ELF-1 (cell line): ENCODE measurements around the gene ALG3.
"Not testable (repeated sequence)": the region's sequence is repeated elsewhere in the genome, so short reads cannot be mapped to it uniquely, and the experiment has no call there.

Source experiments
- DNase-seq: peaks from one replicate; pipeline ENCODE4 v3.0.0-alpha.2; 2016; ENCODE audit warnings: low read depth, low spot score

ALG3 gene

GRCh38 chr3:184248454-184249411 lies at the start of gene ALG3:
TSS of gene ALG3 (minus strand) at chr3:184248962. CDS start at chr3:184248940, 22 bp downstream.
- peak; percentile 91 for DNase-seq

DNA sequence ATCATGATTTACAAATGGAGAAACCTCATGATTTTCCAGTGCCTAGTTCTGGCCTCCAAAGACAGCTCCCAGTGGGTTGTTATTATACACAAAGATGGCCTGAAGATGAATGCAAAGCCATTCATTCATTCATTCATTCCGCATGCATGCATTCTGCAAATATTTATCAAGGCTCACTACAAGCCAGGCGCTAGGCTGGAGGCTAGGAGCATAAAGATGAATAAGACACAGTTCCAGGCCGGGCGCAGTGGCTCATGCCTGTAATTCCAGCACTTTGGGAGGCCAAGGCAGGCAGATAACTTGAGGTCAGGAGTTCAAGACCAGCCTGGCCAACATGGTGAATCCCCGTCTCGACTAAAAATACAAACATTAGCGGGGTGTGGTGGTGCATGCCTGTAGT lies 47.9 kb upstream of the ALG3 start:
- DNase-seq: no peak

DNA sequence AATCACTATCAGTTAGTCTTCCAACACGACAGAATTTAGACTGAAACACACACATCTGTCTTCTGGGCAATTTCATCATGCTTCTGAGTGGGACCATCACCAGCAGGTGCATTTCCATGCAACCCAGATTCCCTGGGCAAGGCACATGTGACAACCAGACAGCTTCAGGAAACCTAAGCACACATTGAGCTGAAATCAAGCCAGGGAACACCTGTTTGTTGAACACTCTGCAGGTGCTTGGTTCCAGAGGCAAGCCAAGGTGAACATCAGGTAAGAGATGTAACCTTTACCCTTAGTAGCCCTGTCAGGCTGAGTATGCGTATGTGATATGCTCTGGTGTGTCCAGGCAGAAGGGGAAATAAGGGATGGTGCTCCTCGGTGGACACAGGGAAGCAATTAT lies 47.0 kb upstream of the ALG3 start:
- DNase-seq: no peak

GRCh38 chr3:184291738-184292445 lies 43.1 kb upstream of the ALG3 start:
- no peak for DNase-seq

DNA sequence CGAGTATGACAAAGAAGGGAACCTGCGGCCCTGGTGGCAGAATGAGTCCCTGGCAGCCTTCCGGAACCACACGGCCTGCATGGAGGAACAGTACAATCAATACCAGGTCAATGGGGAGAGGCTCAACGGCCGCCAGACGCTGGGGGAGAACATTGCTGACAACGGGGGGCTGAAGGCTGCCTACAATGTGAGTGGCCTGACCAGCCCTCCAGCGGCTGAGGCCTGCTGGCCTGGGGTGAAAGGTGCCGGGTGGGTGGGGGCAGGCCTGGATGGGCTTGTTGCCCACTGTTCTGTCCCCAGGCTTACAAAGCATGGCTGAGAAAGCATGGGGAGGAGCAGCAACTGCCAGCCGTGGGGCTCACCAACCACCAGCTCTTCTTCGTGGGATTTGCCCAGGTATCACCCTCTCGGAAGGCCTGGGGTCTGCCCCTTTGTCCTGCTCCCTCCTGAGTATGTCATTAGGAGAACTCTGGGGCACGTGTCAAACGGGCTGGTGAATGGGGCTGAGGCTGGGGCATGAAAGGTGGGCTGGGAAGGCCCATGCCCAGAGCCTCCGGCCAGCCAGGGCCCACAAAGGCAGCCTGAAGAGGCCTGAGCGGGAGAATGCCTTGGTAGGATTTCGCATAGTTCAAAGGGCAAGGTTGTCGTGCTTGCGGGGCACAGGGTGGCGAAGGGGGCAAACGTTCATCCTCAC lies 42.4 kb upstream of the ALG3 start:
- no peak for DNase-seq

- no peak for DNase-seq
These were observed 41.6 kb upstream of the ALG3 start for GRCh38 chr3:184290331-184290730.

- peak; percentile 86 for DNase-seq
These were observed 40.7 kb upstream of the ALG3 start for GRCh38 chr3:184289426-184289938.

GRCh38 chr3:184284696-184285095 lies 35.9 kb upstream of the ALG3 start:
- DNase-seq: peak; percentile 87

- DNase-seq: no peak
These were observed 34.9 kb upstream of the ALG3 start for GRCh38 chr3:184283681-184284080.

DNA sequence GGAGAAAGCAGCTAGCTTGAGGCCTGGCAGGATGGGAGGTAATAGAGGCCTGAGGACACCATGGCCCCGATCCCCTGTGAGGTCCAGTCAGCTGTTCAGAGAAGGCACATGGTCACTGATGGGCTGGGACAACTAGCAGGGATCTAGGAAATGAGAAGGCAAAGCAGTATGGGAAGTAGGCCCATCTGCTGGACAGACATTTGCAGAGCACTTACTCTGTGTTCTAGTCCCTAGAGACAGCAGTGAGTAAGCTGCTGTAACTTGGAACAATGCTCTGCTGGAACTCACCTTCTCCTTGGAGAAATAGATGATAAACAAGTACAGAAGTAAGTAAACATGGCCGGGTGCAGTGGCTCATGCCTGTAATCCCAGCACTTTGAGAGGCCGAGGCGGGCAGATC lies 34.2 kb upstream of the ALG3 start:
- DNase-seq: no peak

DNA sequence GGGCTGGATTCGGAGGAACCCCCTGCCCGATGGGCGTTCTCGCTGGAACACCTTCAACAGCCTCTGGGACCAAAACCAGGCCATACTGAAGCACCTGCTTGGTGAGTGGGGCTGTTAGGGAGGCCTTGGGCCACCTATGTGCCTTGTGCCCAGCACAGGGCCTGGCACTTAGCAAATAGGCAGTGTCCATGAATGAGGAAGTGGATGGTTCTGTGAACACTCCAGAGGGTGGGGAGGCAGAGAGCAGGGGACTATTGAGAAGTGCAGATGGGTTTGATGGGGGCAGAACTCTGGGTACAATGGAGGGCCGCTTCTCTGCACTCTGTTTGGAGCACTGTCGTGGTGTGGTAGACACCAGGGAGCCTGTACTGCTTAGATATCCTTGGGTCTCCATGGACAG lies 28.6 kb upstream of the ALG3 start:
- DNase-seq: no peak

- no peak for DNase-seq
These were observed 27.5 kb upstream of the ALG3 start, which contains the start of gene ECE2 for GRCh38 chr3:184275961-184276910. TSS of gene ECE2 (plus strand) at chr3:184276022. CDS start at chr3:184276154, 132 bp downstream.

DNA sequence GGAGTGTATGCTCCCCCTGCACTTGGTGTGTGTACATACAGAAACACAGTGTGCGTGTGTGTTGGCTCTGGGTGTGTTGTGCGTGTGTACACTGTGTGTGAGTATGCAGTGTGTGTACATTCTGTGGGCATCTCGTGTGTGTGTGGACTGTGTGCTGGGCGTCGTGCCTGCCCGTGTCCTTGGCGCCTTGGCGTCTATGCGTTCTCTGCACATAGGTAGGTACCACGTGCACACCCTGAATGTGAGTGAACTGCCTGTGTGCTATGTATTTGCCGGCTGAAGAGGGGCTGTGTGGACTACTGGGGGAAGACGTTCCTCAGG lies 26.6 kb upstream of the ALG3 start:
- DNase-seq: no peak

GRCh38 chr3:184272269-184272668 lies 23.5 kb upstream of the ALG3 start:
- no peak for DNase-seq

GRCh38 chr3:184267249-184267648 lies 18.5 kb upstream of the ALG3 start:
- not testable (repeated sequence) for DNase-seq

DNA sequence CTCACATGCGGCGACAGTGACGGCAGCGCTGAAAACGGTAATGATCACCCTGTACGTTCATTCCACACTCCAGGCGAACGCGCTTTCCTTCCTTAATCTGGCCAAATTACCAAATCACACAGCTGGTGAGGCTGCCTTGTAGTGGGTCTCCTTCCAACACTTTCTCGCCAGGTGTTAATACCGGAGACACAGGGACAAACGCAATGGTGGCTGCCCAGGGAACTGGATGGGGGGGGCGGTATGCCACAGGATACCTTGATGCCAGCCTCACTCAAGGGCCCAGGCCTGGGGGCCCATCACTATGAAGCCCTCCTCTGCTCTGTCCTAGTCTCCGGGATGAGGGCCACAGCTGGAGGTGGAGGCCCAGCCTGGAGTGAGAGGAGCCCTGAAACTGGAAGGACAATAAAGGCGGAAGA lies 14.0 kb upstream of the ALG3 start:
- no peak for DNase-seq

DNA sequence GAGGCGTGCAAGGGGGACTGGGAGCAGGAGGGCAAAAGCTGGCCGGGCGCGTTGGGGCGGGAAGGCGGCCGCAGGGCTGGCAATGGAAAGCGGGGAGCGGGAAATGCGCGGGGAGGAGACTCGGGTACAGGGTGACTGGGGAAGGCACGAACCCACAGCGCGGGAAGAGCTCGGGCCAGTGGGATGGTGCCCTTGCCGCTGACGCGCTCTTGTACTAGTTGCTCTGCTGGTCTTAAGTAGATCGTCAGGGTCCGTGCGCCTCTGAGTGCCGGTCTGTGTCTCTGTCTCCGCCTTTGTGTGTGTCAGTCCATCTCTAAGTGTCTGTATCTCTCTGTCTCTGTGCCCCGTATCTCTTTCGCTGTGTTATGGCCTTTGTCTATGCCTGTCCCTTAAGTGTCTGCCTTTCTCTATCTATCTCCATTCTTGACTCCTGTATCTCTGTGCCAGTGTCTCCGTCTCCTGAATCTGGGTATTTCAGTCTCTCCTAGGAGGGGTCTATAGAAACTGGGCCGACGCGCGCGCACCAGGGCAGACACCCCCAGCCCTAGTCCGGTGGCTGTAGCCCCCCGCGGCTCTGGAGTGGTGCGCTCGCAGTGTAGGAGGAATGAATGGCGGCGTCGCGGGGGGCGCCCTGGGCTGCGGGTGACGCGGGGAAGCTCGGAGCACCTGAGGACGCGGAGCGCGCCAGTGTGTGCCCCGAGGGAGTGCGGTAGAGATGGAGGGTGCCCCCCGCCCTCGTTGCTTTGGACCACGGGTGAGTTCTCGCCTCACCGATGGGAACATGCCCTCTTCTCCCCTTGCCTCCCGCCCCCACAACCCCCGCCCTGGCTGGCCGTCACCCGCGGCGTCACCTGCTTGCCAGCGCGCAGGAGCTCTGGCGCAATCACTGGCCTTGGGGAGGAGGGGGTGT lies 13.3 kb upstream of the ALG3 start:
- DNase-seq: peak; percentile 74

GRCh38 chr3:184261270-184261853 lies 12.6 kb upstream of the ALG3 start, which contains the start of gene CAMK2N2:
TSS of gene CAMK2N2 (minus strand) at chr3:184261553. CDS start at chr3:184261285, 268 bp downstream.
- DNase-seq: peak; percentile 77

DNA sequence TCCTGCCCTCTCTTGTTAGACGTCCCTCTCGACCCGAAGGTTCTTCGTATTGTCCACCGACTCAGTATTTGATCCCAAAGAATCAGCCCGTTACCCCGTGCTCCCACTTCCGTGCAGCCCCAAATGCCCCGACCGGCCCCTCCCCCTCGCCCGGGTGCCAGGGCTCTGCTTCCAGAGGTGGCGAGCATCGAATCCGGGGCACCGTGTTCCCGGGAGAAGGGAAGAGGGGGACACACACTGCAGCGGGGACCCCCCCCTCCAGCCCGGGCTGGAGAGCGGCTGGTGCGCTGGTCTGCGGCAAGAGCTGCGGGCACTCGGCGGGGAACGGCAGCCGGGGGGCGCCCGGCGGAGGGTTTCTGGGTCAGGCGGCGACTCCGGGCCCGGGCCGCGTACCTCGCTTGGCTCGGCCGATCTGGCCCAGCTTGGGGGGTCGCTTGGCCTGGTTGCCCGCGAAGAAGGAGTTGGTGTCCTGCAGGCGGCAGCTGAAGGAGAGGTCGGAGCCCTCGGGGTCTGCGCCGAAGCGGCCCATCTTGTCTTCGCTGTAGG lies 12.0 kb upstream of the ALG3 start:
- peak; percentile 14 for DNase-seq
